Measurements from ENCODE around the gene PLA2G12A. TPM values are rescaled to one million over a fixed set of nuclear protein-coding genes. Genes with fewer than 3 reads are reported as not detected.

Gene PLA2G12A
- total and polyA plus RNA-seq, 9 of the 15 experiments (the other 6 are each of a cell fraction or from before 2014, with no cell fraction given): 24.2 to 226 (median 80.5) TPM

GRCh38 chr4:109739547-109739946 is 9.7 kb upstream of the PLA2G12A start (continued):
- TF ChIP-seq CHD7 (IDR thresholded peaks at IDR 0.05; ENCODE audit: low read depth, low read length) (no peak), DPF2 (IDR thresholded peaks at IDR 0.05) (0 out of 2 replicates have a peak, but pooled peaks have one; percentile 15), RCOR1 (IDR thresholded peaks at IDR 0.05; ENCODE audit: borderline replicate concordance in 1 of 2, low read depth in 2 of 2, low read length in 2 of 2) (peak in 1 of 2 experiments; percentile 91; a peak in 3 of 4 replicates), HMBOX1 (IDR thresholded peaks at IDR 0.05) (peak; percentile 49; the same call in 1 of the 2 replicates), JUND (IDR thresholded peaks at IDR 0.05; ENCODE audit: borderline replicate concordance, low read depth, low read length) (no peak), JUND (tag; IDR thresholded peaks at IDR 0.05; ENCODE audit: borderline replicate concordance, low read depth, low read length) (peak; percentile 26; the same call in 1 of the 3 replicates)

Data from K562 (cell line).